ENCODE results near the gene H2BK1. TPM values are rescaled to one million over a fixed set of nuclear protein-coding genes. Genes with fewer than 3 reads are reported as not detected.

The H2BK1 gene
- total and polyA plus RNA-seq, 7 donors = not detected

GRCh38 chr7:151248346-151249033, 38.2 kb upstream of the H2BK1 start, which contains the start of gene SMARCD3:
SMARCD3 (minus strand) TSS chr7:151248694; CDS start chr7:151248562, 132 bp downstream.
- peak; percentile 80 for DNase-seq
- Histone ChIP-seq H3K4me3 (peak within 1 kb of the TSS; percentile 50 to 69 (median 68)), H3K4me1 (peaks cover 0 to 93% (median 86%) of the 10 kb centered on the region in 4 donors), H3K27me3 (peaks cover 0 to 6% (median 2%) of the 10 kb centered on the region in 3 donors), H3K36me3 (no peaks in the 10 kb centered on the region), H3K27ac (peak within 1 kb of the TSS; percentile 93 to 95 (median 94)), H3K9me3 (no peaks in the 10 kb centered on the region)
- intact Hi-C loops (cut with DNase I) = loop anchor here (5.0 kb wide), 1 partner anchor 199 kb away; no protein-coding TSS in a partner anchor
- TF ChIP-seq POLR2A (IDR thresholded peaks at IDR 0.05) (no peak), EP300 (IDR thresholded peaks at IDR 0.05) (no peak), POLR2AphosphoS5 (IDR thresholded peaks at IDR 0.05) (no peak), CTCF (IDR thresholded peaks at IDR 0.05) (no peak)
- 1% methylated on average over 71 of the region's 71 CpGs for WGBS, 2 donors

GRCh38 chr7:151247611-151248345, 37.5 kb upstream of the H2BK1 start:
- DNase-seq = peak; percentile 68
- H3K4me3 ChIP-seq = peak overlapping the region; percentile 50 to 69 (median 68)
- 10 to 12% methylated on average over 29 of the region's 29 CpGs for WGBS, 2 donors
- no peaks in the 10 kb centered on the region for H3K36me3 ChIP-seq
- TF ChIP-seq CTCF (IDR thresholded peaks at IDR 0.05) (no peak), EP300 (IDR thresholded peaks at IDR 0.05) (no peak), POLR2AphosphoS5 (IDR thresholded peaks at IDR 0.05) (no peak), POLR2A (IDR thresholded peaks at IDR 0.05) (no peak)
- intact Hi-C loops (cut with DNase I) = loop anchor here (5.0 kb wide), 1 partner anchor 200 kb away; no protein-coding TSS in a partner anchor
- peaks cover 0 to 6% (median 2%) of the 10 kb centered on the region in 3 donors for H3K27me3 ChIP-seq
- peak overlapping the region; percentile 93 to 95 (median 94) for H3K27ac ChIP-seq
- H3K9me3 ChIP-seq = no peaks in the 10 kb centered on the region
- H3K4me1 ChIP-seq = peaks cover 0 to 91% (median 84%) of the 10 kb centered on the region in 4 donors

GRCh38 chr7:151246851-151247580, 36.7 kb upstream of the H2BK1 start:
- H3K9me3 ChIP-seq = no peaks in the 10 kb centered on the region
- TF ChIP-seq CTCF (IDR thresholded peaks at IDR 0.05) (no peak), POLR2A (IDR thresholded peaks at IDR 0.05) (no peak), EP300 (IDR thresholded peaks at IDR 0.05) (no peak), POLR2AphosphoS5 (IDR thresholded peaks at IDR 0.05) (no peak)
- 49 to 62% methylated on average over 4 of the region's 4 CpGs for WGBS, 2 donors
- peaks cover 0 to 84% (median 78%) of the 10 kb centered on the region in 4 donors for H3K4me1 ChIP-seq
- H3K27me3 ChIP-seq = peaks cover 0 to 6% (median 2%) of the 10 kb centered on the region in 3 donors
- H3K36me3 ChIP-seq = peaks cover 0 to 6% (median 3%) of the 10 kb centered on the region in 4 donors
- intact Hi-C loops (cut with DNase I) = loop anchor here (5.0 kb wide), 1 partner anchor 200 kb away; no protein-coding TSS in a partner anchor
- no peak for DNase-seq
- H3K27ac ChIP-seq = peak overlapping the region; percentile 93 to 95 (median 94)
- H3K4me3 ChIP-seq = peak overlapping the region in 3 of 4 donors; percentile 67 to 69 (median 68)

GRCh38 chr7:151246102-151246850, 36.0 kb upstream of the H2BK1 start:
- peak overlapping the region in 3 of 4 donors; percentile 43 to 53 (median 52) for H3K4me3 ChIP-seq
- 49 to 53% methylated on average over 13 of the region's 13 CpGs for whole genome bisulfite sequencing, 2 donors
- H3K27me3 ChIP-seq = peaks cover 0 to 6% (median 2%) of the 10 kb centered on the region in 3 donors
- H3K27ac ChIP-seq = peak overlapping the region; percentile 93 to 95 (median 94)
- H3K36me3 ChIP-seq = peaks cover 0 to 13% (median 10%) of the 10 kb centered on the region in 4 donors
- intact Hi-C loops (cut with DNase I) = loop anchor here (5.0 kb wide), 1 partner anchor 201 kb away; no protein-coding TSS in a partner anchor
- peaks cover 0 to 81% (median 75%) of the 10 kb centered on the region in 4 donors for H3K4me1 ChIP-seq
- H3K9me3 ChIP-seq = no peaks in the 10 kb centered on the region
- TF ChIP-seq POLR2A (IDR thresholded peaks at IDR 0.05) (no peak), POLR2AphosphoS5 (IDR thresholded peaks at IDR 0.05) (no peak), EP300 (IDR thresholded peaks at IDR 0.05) (no peak), CTCF (IDR thresholded peaks at IDR 0.05) (no peak)
- DNase-seq = peak; percentile 71

All from sigmoid colon (tissue), 7 donors.